Ovary (tissue), 1 donor: ENCODE data around the gene DNAJC16.

Source experiments
- EP300 ChIP-seq: sonication (generic); formaldehyde crosslinking; IDR thresholded peaks from one replicate; pipeline ENCODE4 v1.6.1; 2017; ENCODE audit warnings: antibody characterized with exemption
- POLR2A ChIP-seq: fragments of 450-650 bp; IDR thresholded peaks from one replicate; pipeline ENCODE4 v1.6.1; 2017; ENCODE audit warnings: antibody characterized with exemption, mild to moderate bottlenecking, moderate library complexity

- TF ChIP-seq EP300 (no peak), POLR2A (no peak)
These were observed 13.5 kb downstream of the DNAJC16 start for GRCh38 chr1:15540186-15540585.
